WTC11 (cell line): Measurements from ENCODE around the gene DAPK1. TPM values are rescaled to one million over a fixed set of nuclear protein-coding genes. Genes with fewer than 3 reads are reported as not detected.

Experiments used
- ATAC-seq: fragments of 200-7000 bp; cut with Tn5 transposase; 2 replicates; pipeline ENCODE4 v1.10.0; 2021; ENCODE audit warnings: mild to moderate bottlenecking, moderate library complexity
- CTCF ChIA-PET: fragments of 300-600 bp; sonication (Branson Sonifier 250); formaldehyde crosslinking; loops from one replicate; lab custom pipeline; 2021; ENCODE audit warnings: antibody characterized with exemption; lab: Charles Lee
- POLR2A ChIA-PET: fragments of 350-600 bp; sonication (Branson Sonifier 250); formaldehyde crosslinking; loops from one replicate; lab custom pipeline; 2021; ENCODE audit warnings: antibody characterized with exemption; lab: Charles Lee
- DNase-seq: peaks from one replicate; pipeline ENCODE4 v3.0.0; 2021; ENCODE audit warnings: low spot score
- H3K27ac Mint-ChIP-seq: 2 replicates; pipeline ENCODE4 v1.8.0; 2021; ENCODE audit warnings: mixed read lengths
- H3K27me3 Mint-ChIP-seq: 2 replicates; pipeline ENCODE4 v1.8.0; 2021; ENCODE audit warnings: low read depth, mild to moderate bottlenecking, moderate library complexity, mixed read lengths
- H3K36me3 Mint-ChIP-seq: 2 replicates; pipeline ENCODE4 v1.8.0; 2021; ENCODE audit warnings: mixed read lengths
- H3K4me1 Mint-ChIP-seq: 2 replicates; pipeline ENCODE4 v1.8.0; 2022; ENCODE audit warnings: mixed read lengths
- H3K4me3 Mint-ChIP-seq: 2 replicates; pipeline ENCODE4 v1.8.0; 2021; ENCODE audit warnings: mild to moderate bottlenecking, moderate library complexity, mixed read lengths
- H3K9me3 Mint-ChIP-seq: 2 replicates; pipeline ENCODE4 v1.8.0; 2021; ENCODE audit warnings: mixed read lengths
- AFF4 ChIP-seq: sonication (generic); formaldehyde crosslinking; IDR thresholded peaks from 2 replicates; pipeline ENCODE4 v1.8.1; 2023; ENCODE audit warnings: mild to moderate bottlenecking, missing genetic modification reagents, borderline replicate concordance
- ATF1 ChIP-seq: sonication (generic); formaldehyde crosslinking; IDR thresholded peaks from 2 replicates; pipeline ENCODE4 v1.8.1; 2023; ENCODE audit warnings: mild to moderate bottlenecking, moderate library complexity, missing genetic modification reagents
- ATF2 ChIP-seq: sonication (generic); formaldehyde crosslinking; IDR thresholded peaks from 2 replicates; pipeline ENCODE4 v1.8.1; 2022; ENCODE audit warnings: low read depth, missing genetic modification reagents, borderline replicate concordance
- ATF3 ChIP-seq: sonication (generic); formaldehyde crosslinking; conservative IDR thresholded peaks from 2 replicates; pipeline ENCODE4 v1.8.1; 2022; ENCODE audit warnings: mild to moderate bottlenecking, missing genetic modification reagents
- CREB1 ChIP-seq: sonication (generic); formaldehyde crosslinking; IDR thresholded peaks from 2 replicates; pipeline ENCODE4 v1.8.0; 2023; ENCODE audit warnings: mild to moderate bottlenecking, missing genetic modification reagents
- CTCF ChIP-seq: fragments of 200-600 bp; IDR thresholded peaks from 2 replicates; pipeline ENCODE4 v1.8.0; 2022; ENCODE audit warnings: antibody characterized with exemption
- E2F4 ChIP-seq: sonication (generic); formaldehyde crosslinking; IDR thresholded peaks from 2 replicates; pipeline ENCODE4 v1.8.1; 2022; ENCODE audit warnings: low read depth, mild to moderate bottlenecking, moderate library complexity, missing genetic modification reagents, borderline replicate concordance
- E2F5 ChIP-seq: sonication (generic); formaldehyde crosslinking; IDR thresholded peaks from 2 replicates; pipeline ENCODE4 v1.8.1; 2022; ENCODE audit warnings: mild to moderate bottlenecking, moderate library complexity, missing genetic modification reagents
- ESRRA ChIP-seq: sonication (generic); formaldehyde crosslinking; IDR thresholded peaks from 2 replicates; pipeline ENCODE4 v1.8.1; 2022; ENCODE audit warnings: mild to moderate bottlenecking, missing genetic modification reagents, borderline replicate concordance
- GTF2I ChIP-seq: fragments of 250-450 bp; sonication (Bioruptor Pico); conservative IDR thresholded peaks from 2 replicates; pipeline ENCODE4 v1.4.0; 2021; ENCODE audit warnings: mild to moderate bottlenecking
- IRF1 ChIP-seq: sonication (generic); formaldehyde crosslinking; IDR thresholded peaks from 2 replicates; pipeline ENCODE4 v1.8.0; 2023; ENCODE audit warnings: missing genetic modification reagents
- KAT7 ChIP-seq: sonication (generic); formaldehyde crosslinking; IDR thresholded peaks from 2 replicates; pipeline ENCODE4 v1.8.1; 2023; ENCODE audit warnings: missing genetic modification reagents, mild to moderate bottlenecking, borderline replicate concordance
- MAX ChIP-seq: sonication (generic); formaldehyde crosslinking; IDR thresholded peaks from 2 replicates; pipeline ENCODE4 v1.8.0; 2022; ENCODE audit warnings: mild to moderate bottlenecking, missing genetic modification reagents
- NFATC4 ChIP-seq: fragments of 250-450 bp; sonication (Bioruptor Pico); IDR thresholded peaks from 2 replicates; pipeline ENCODE4 v1.9.0; 2021; ENCODE audit warnings: mild to moderate bottlenecking
- NR2C2 ChIP-seq: sonication (generic); formaldehyde crosslinking; IDR thresholded peaks from 2 replicates; pipeline ENCODE4 v1.8.0; 2022; ENCODE audit warnings: mild to moderate bottlenecking, missing genetic modification reagents
- OVOL2 ChIP-seq: fragments of 250-450 bp; sonication (Bioruptor Pico); IDR thresholded peaks from 2 replicates; pipeline ENCODE4 v1.9.0; 2021; ENCODE audit warnings: mild to moderate bottlenecking, borderline replicate concordance
- PRRX2 ChIP-seq: fragments of 250-450 bp; sonication (Bioruptor Pico); IDR thresholded peaks from 2 replicates; pipeline ENCODE4 v1.8.0; 2021; ENCODE audit warnings: mild to moderate bottlenecking
- RELA ChIP-seq: sonication (generic); formaldehyde crosslinking; IDR thresholded peaks from 2 replicates; pipeline ENCODE4 v1.8.1; 2022; ENCODE audit warnings: missing genetic modification reagents, mild to moderate bottlenecking, borderline replicate concordance
- SMAD4 ChIP-seq: sonication (generic); formaldehyde crosslinking; IDR thresholded peaks from 2 replicates; pipeline ENCODE4 v1.8.0; 2022; ENCODE audit warnings: mild to moderate bottlenecking, missing genetic modification reagents
- SOX15 ChIP-seq: fragments of 250-450 bp; sonication (Bioruptor Pico); IDR thresholded peaks from 2 replicates; pipeline ENCODE4 v1.9.0; 2021; ENCODE audit warnings: mild to moderate bottlenecking
- TEAD1 ChIP-seq: sonication (generic); formaldehyde crosslinking; IDR thresholded peaks from 2 replicates; pipeline ENCODE4 v1.8.0; 2022; ENCODE audit warnings: mild to moderate bottlenecking, missing genetic modification reagents
- ZBTB21 ChIP-seq: sonication (generic); formaldehyde crosslinking; IDR thresholded peaks from 2 replicates; pipeline ENCODE4 v1.8.1; 2023; ENCODE audit warnings: mild to moderate bottlenecking, missing genetic modification reagents, borderline replicate concordance
- ZNF263 ChIP-seq: sonication (generic); formaldehyde crosslinking; IDR thresholded peaks from 2 replicates; pipeline ENCODE4 v1.8.1; 2022; ENCODE audit warnings: low read depth, mild to moderate bottlenecking, moderate library complexity, missing genetic modification reagents
- ZNF281 ChIP-seq: sonication (generic); formaldehyde crosslinking; IDR thresholded peaks from 2 replicates; pipeline ENCODE4 v1.8.0; 2023; ENCODE audit warnings: mild to moderate bottlenecking, missing genetic modification reagents
- total RNA-seq: library from RNA; stranded (reverse); gene quantifications from 3 replicates; pipeline ENCODE4 v1.2.3, GENCODE V29; 2021

Gene DAPK1
- total RNA-seq, 1 experiment from 2014 or later = 129 TPM

GRCh38 chr9:87601176-87601575, 103.5 kb downstream of the DAPK1 start (continued):
- TF ChIP-seq SMAD4 (CRISPR knock-in tag) = no peak
- TF ChIP-seq KAT7 (CRISPR knock-in tag) = no peak
- TF ChIP-seq AFF4 (CRISPR knock-in tag) = no peak
- TF ChIP-seq CREB1 = no peak
- no peak for TF ChIP-seq TEAD1
- TF ChIP-seq GTF2I (CRISPR knock-in tag) = no peak
- no peak for TF ChIP-seq ESRRA (CRISPR knock-in tag)
- no peak for TF ChIP-seq ZBTB21 (CRISPR knock-in tag)
- no peak for TF ChIP-seq ZNF263 (CRISPR knock-in tag)
- no peak for TF ChIP-seq ATF1 (CRISPR knock-in tag)
- TF ChIP-seq MAX = no peak
- no peak for TF ChIP-seq NR2C2

- ATAC-seq = no peak
- H3K36me3 Mint-ChIP-seq = peaks cover 14% of the 10 kb centered on the region
- H3K4me3 Mint-ChIP-seq = no peak overlapping the region
- H3K27ac Mint-ChIP-seq = peak overlapping the region; percentile 13; the same call in 1 of the 2 replicates
- peaks cover 76% of the 10 kb centered on the region for H3K4me1 Mint-ChIP-seq
- ChIA-PET POLR2A (no interaction called here), CTCF (interaction anchor here (0.7 kb wide), 1 partner anchor 1286 kb away, joined by 4 read pairs; no protein-coding TSS in a partner anchor)
- DNase-seq = no peak
- H3K27me3 Mint-ChIP-seq = no peaks in the 10 kb centered on the region
- no peaks in the 10 kb centered on the region for H3K9me3 Mint-ChIP-seq
- TF ChIP-seq SMAD4 (CRISPR knock-in tag) = no peak
- no peak for TF ChIP-seq E2F5 (CRISPR knock-in tag)
- no peak for TF ChIP-seq ATF2 (CRISPR knock-in tag)
- no peak for TF ChIP-seq ATF3 (CRISPR knock-in tag)
- no peak for TF ChIP-seq NFATC4 (CRISPR knock-in tag)
- no peak for TF ChIP-seq OVOL2 (CRISPR knock-in tag)
- no peak for TF ChIP-seq RELA (CRISPR knock-in tag)
- TF ChIP-seq PRRX2 (CRISPR knock-in tag) = no peak
- no peak for TF ChIP-seq SOX15
- no peak for TF ChIP-seq E2F4 (CRISPR knock-in tag)
- TF ChIP-seq ZNF281 = no peak
- no peak for TF ChIP-seq CTCF
- no peak for TF ChIP-seq IRF1 (CRISPR knock-in tag)
- TF ChIP-seq MAX = no peak
- TF ChIP-seq NR2C2 = no peak
These were observed 103.9 kb downstream of the DAPK1 start for GRCh38 chr9:87601595-87601994.
